Hepatocyte (in vitro differentiated cells): ENCODE measurements around the gene SAPCD2.

Experiments
- CTCF ChIP-seq: fragments of 200-600 bp; sonication (generic); IDR thresholded peaks from 2 replicates; pipeline ENCODE4 v1.5.1; 2016; ENCODE audit warnings: antibody characterized with exemption, mild to moderate bottlenecking; ENCODE audit not compliant: poor library complexity
- EZH2 ChIP-seq: fragments of 200-600 bp; sonication (generic); IDR thresholded peaks from 2 replicates; pipeline ENCODE4 v1.6.1; 2016; ENCODE audit warnings: antibody characterized with exemption, mild to moderate bottlenecking, borderline replicate concordance
- EZH2phosphoT487 ChIP-seq: fragments of 200-600 bp; sonication (generic); IDR thresholded peaks from one replicate; pipeline ENCODE4 v1.6.1; 2018; ENCODE audit warnings: antibody characterized with exemption, mild to moderate bottlenecking, low read depth, moderate library complexity; ENCODE audit not compliant: unreplicated experiment, severe bottlenecking

- no peak for TF ChIP-seq CTCF
- no peak for TF ChIP-seq EZH2
- TF ChIP-seq EZH2phosphoT487: no peak
These were observed 42.7 kb downstream of the SAPCD2 start, which contains the start of gene ABCA2 for GRCh38 chr9:137027369-137028262.
